GM12865 (cell line): ENCODE measurements around the gene TRPC6.

ENCODE experiments used
- DNase-seq: peaks from one replicate; pipeline ENCODE4 v3.0.0; 2010; ENCODE audit warnings: low read depth
- H3K4me3 ChIP-seq: 2 replicates; pipeline ENCODE4 v1.5.1; 2011; ENCODE audit warnings: mild to moderate bottlenecking, low read depth, low read length, control low read depth
- CTCF ChIP-seq: IDR thresholded peaks from 2 replicates; pipeline ENCODE4 v1.5.1; 2011; ENCODE audit warnings: low read length, control low read depth, low read depth, inconsistent platforms; ENCODE audit not compliant: insufficient read depth; ENCODE audit errors: missing control alignments

The TRPC6 gene

DNA sequence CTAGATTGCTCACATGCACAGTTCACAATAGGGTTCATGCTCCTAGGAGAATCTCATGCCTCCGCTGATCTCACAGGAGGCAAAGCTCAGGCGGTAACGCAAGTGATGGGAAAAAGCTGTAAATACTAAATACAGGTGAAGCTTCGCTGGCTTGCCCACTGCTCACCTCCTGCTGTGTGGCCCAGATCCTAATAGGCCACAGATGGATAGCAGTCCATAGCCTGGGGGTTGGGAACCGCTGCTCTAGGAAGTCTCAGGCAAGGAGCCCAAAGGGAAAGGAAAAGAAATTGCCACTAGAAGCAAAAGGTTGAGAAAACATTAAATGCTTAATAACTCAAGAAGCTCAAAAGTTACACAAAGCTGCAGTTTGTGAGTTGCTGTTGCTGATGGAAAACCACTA, 3.2 kb upstream of the TRPC6 start:
- no peak for TF ChIP-seq CTCF
- H3K4me3 ChIP-seq, result no peak overlapping the region

DNA sequence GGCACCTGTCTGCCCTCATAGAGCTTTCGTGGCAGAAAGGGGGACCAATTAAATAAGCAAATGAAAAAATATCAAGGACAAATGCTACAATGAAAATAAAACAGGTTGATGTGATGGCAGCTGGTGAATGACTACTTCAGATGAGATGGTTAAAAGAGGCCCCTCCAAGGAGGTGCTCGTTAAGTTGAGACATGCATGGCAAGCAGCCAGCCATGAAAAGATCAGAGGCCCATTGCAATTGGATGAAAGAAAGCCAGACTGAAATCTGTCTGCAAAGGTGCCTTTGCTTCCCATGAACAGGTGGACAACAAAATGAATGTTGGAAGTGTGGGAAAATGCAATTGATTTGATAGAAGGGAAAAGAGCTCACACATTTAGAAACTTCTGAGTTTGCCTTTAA, 848 bp upstream of the TRPC6 start:
- H3K4me3 ChIP-seq, result no peak overlapping the region
- TF ChIP-seq CTCF, result no peak
- DNase-seq, result no peak

More for the DNA sequence above, 3.2 kb upstream of the TRPC6 start:
- DNase-seq, result no peak

DNA sequence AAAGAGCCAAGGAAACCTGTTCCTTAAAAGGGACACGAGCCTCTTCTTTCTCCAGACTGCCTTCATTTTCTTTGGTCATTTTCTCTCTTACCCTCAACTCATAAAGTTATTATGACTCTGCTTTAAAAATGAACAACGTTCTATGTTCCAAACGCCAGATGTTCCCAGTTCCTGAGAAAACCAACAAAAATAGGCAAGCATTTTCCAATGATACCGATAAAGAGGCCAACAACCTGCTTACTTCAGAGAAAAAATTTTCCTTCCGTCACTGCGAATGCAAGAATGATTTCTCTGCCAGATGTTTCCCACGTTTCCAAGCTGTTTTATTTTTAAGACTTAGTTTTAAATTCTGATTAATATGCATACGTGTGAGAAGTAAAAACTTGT, 315 bp upstream of the TRPC6 start:
- no peak for DNase-seq
- no peak for TF ChIP-seq CTCF
- no peak overlapping the region for H3K4me3 ChIP-seq

DNA sequence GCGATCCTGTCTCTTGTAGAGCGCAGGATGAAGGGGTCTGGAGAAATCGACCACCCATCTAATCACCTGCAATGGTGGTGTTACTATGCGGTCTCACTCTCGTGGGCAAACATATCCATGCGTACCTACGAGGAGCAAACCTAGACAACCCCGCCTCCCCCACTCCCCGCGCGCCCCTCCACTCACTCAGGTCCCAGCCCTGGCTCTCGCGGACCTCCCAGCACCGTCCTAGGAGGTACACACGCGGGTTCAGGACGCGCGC, 887 bp downstream of the TRPC6 start:
- TF ChIP-seq CTCF, result no peak
- no peak for DNase-seq
- H3K4me3 ChIP-seq, result no peak overlapping the region

DNA sequence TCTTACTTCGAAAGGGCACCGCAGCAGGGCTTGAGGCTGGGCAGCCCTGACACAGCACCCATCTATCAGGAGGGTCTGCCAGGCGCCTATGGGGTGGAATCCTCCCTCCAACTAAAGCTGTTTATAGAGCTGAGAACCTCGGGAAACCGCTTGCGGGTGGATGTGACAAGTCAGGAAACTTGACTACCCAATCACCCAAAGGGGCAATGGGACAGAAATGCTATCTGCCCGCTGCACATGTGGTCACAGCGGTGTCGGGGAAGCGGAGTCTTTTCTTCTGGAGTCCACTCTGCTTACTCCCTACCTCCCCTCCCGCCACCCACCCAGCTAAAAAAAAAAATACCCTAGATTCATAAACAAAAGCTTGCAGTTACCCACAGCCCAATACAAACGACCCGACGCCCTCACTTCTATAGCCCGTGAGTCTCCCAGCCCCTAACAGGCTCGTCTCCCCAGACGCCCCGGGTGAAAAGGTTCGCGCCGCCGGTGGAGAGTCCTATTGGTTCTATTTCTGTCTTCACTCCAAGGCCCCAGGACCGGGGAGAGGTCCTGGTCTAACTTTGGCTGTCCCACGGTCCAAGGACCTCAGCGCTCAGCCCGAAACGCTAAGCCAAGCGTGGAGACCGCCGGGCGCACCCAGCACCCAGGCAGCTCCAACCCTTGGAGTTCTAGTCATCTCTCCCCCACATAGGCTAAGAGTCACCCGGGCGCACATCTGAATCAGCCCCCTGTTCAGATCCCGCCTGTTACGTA, 1.4 kb downstream of the TRPC6 start:
- no peak overlapping the region for H3K4me3 ChIP-seq
- DNase-seq, result no peak

GRCh38 chr11:101577461-101577860, 6.3 kb downstream of the TRPC6 start:
- TF ChIP-seq CTCF, result no peak
- DNase-seq, result no peak
- no peak overlapping the region for H3K4me3 ChIP-seq

More for the DNA sequence above, 1.4 kb downstream of the TRPC6 start:
- no peak for TF ChIP-seq CTCF

DNA sequence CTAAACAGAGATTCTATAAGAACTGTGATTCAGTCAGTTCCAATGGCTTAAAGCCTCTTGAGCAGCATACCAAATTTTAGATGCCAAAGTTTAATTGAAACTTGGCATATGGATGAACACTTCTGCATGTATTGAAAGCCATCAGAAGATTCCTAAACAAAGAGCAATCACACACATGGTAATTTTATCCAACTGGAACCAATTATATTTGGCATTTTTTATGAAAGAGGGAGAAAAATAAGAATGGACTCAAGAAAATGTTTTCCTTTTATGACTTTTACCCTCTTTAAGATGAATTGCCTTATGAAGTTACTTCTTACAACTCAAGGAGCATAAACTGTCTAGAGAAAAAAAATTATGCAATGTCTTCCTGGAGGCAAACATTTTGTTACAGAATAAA, 7.4 kb downstream of the TRPC6 start:
- TF ChIP-seq CTCF, result no peak

More for the DNA sequence above, 7.4 kb downstream of the TRPC6 start:
- no peak overlapping the region for H3K4me3 ChIP-seq
- DNase-seq, result no peak
